ENCODE results near the gene PZP.

PZP gene

DNA sequence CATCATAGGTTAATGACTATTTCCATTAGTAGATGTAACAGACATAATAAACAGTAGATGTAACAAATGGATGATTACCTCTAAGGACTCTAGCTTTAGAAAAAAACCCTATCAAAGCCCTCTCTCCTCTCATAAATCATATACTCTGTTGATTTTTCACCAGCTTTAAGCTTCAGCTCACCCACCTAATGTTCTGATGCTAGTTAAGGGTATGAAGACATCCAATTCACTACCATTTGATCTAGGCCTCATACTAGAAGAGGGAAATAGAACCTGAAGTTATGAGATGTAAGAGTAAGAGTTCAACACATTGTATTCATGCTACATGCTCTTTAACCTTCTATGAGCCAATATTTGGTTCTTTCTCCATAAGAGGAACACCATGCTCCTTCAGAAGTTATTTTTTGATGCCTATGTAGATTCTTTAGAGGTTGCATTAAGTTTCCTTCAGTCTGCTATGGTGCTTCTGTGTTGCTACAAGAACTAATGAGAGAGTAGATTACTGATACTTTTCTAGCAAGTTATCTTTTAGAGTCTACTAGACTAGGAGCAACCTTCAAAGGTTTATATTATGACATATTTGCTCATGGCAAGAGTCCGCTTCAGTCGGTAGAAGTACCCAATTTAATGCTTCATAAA lies 108.5 kb downstream of the PZP start:
- no peak for DNase-seq

Measured in activated CD8-positive, alpha-beta memory T cell treated with anti-CD3 and anti-CD28 coated beads, Interleukin-2, amount 50 U/mL, for 4 hours (primary cell).